OCI-LY1 (cell line): ENCODE results near the gene BCAR3.

Experiments used
- H2AFZ ChIP-seq: fragments of 200-600 bp; sonication (generic), shearing (Covaris generic); 2 replicates; pipeline ENCODE4 v1.6.0; 2014; ENCODE audit warnings: antibody characterized with exemption, mild to moderate bottlenecking, low read length
- H3F3A ChIP-seq: fragments of 200-600 bp; sonication (generic), shearing (Covaris generic); 2 replicates; pipeline ENCODE4 v1.6.0; 2014; ENCODE audit warnings: mild to moderate bottlenecking, antibody characterized with exemption, low read length, moderate library complexity; ENCODE audit not compliant: insufficient read depth
- H3K27ac ChIP-seq: fragments of 200-600 bp; sonication (generic); 2 replicates; pipeline ENCODE4 v1.5.1; 2014; ENCODE audit warnings: low read length, mixed run types, mild to moderate bottlenecking, low read depth; ENCODE audit not compliant: poor library complexity, severe bottlenecking
- H3K27me3 ChIP-seq: fragments of 200-600 bp; sonication (generic); 2 replicates; pipeline ENCODE4 v1.6.0; 2014; ENCODE audit warnings: antibody characterized with exemption, mild to moderate bottlenecking, low read length, moderate library complexity; ENCODE audit not compliant: insufficient read depth
- H3K36me3 ChIP-seq: fragments of 200-600 bp; sonication (generic); 2 replicates; pipeline ENCODE4 v1.6.1; 2014; ENCODE audit warnings: mild to moderate bottlenecking, antibody characterized with exemption, low read length, moderate library complexity, mixed read lengths; ENCODE audit not compliant: insufficient read depth
- H3K4me1 ChIP-seq: fragments of 200-600 bp; sonication (generic); 2 replicates; pipeline ENCODE4 v1.5.1; 2014; ENCODE audit warnings: mild to moderate bottlenecking, low read length, moderate library complexity; ENCODE audit not compliant: insufficient read depth, severe bottlenecking
- H3K4me2 ChIP-seq: fragments of 200-600 bp; sonication (generic), shearing (Covaris generic); 2 replicates; pipeline ENCODE4 v1.6.1; 2014; ENCODE audit warnings: low read length
- H3K4me3 ChIP-seq: fragments of 200-600 bp; sonication (generic); 2 replicates; pipeline ENCODE4 v1.5.1; 2014; ENCODE audit warnings: low read length, low read depth, mild to moderate bottlenecking, mixed read lengths; ENCODE audit not compliant: poor library complexity, severe bottlenecking
- H3K79me2 ChIP-seq: fragments of 200-600 bp; shearing (Covaris generic); 2 replicates; pipeline ENCODE4 v1.6.1; 2016; ENCODE audit warnings: mixed run types, low read length, mixed read lengths; ENCODE audit not compliant: insufficient read depth
- H3K9ac ChIP-seq: fragments of 200-600 bp; sonication (generic), shearing (Covaris generic); 2 replicates; pipeline ENCODE4 v1.6.1; 2014; ENCODE audit warnings: mild to moderate bottlenecking, low read length, mixed read lengths
- H3K9me2 ChIP-seq: fragments of 200-600 bp; sonication (generic), shearing (Covaris generic); 2 replicates; pipeline ENCODE4 v1.6.1; 2014; ENCODE audit warnings: low read depth, mild to moderate bottlenecking, low read length, mixed read lengths
- H3K9me3 ChIP-seq: fragments of 200-600 bp; shearing (Covaris generic); 2 replicates; pipeline ENCODE4 v1.6.1; 2014; ENCODE audit warnings: low read length, mixed read lengths
- H4K20me1 ChIP-seq: fragments of 200-600 bp; sonication (generic), shearing (Covaris generic); 2 replicates; pipeline ENCODE4 v1.6.0; 2016; ENCODE audit warnings: mild to moderate bottlenecking, low read length; ENCODE audit not compliant: insufficient read depth
- EZH2 ChIP-seq: fragments of 200-600 bp; sonication (generic), shearing (Covaris generic); IDR thresholded peaks from 2 replicates; pipeline ENCODE4 v1.8.0; 2017; ENCODE audit warnings: borderline replicate concordance, mixed run types, mild to moderate bottlenecking, antibody characterized with exemption, low read length, moderate library complexity, mixed read lengths
- TF ChIP-seq, protein P1 (sequence below): fragments of 200-600 bp; sonication (generic), shearing (Covaris generic); IDR thresholded peaks from 2 replicates; pipeline ENCODE4 v1.5.1; 2017; ENCODE audit warnings: mild to moderate bottlenecking, antibody characterized with exemption, low read length, moderate library complexity, mixed read lengths

Gene BCAR3

GRCh38 chr1:93681101-93681988 lies at the start of gene BCAR3:
Gene BCAR3 (minus strand): TSS chr1:93681837. CDS start chr1:93674930, 6,907 bp downstream.
- Histone ChIP-seq H3K4me2 (no peak within 1 kb of the TSS), H3K9me3 (no peaks in the 10 kb centered on the region), H3K79me2 (no peaks in the 10 kb centered on the region), H3K27ac (no peak within 1 kb of the TSS), H3K27me3 (no peaks in the 10 kb centered on the region; the same call in 1 of the 2 replicates), H2AFZ (no peak within 1 kb of the TSS), H3K4me3 (no peak within 1 kb of the TSS), H4K20me1 (no peaks in the 10 kb centered on the region), H3K36me3 (no peaks in the 10 kb centered on the region), H3K4me1 (no peaks in the 10 kb centered on the region), H3K9me2 (no peaks in the 10 kb centered on the region), H3K9ac (no peak within 1 kb of the TSS), H3F3A (no peaks in the 10 kb centered on the region)
- TF ChIP-seq, protein P1, sequence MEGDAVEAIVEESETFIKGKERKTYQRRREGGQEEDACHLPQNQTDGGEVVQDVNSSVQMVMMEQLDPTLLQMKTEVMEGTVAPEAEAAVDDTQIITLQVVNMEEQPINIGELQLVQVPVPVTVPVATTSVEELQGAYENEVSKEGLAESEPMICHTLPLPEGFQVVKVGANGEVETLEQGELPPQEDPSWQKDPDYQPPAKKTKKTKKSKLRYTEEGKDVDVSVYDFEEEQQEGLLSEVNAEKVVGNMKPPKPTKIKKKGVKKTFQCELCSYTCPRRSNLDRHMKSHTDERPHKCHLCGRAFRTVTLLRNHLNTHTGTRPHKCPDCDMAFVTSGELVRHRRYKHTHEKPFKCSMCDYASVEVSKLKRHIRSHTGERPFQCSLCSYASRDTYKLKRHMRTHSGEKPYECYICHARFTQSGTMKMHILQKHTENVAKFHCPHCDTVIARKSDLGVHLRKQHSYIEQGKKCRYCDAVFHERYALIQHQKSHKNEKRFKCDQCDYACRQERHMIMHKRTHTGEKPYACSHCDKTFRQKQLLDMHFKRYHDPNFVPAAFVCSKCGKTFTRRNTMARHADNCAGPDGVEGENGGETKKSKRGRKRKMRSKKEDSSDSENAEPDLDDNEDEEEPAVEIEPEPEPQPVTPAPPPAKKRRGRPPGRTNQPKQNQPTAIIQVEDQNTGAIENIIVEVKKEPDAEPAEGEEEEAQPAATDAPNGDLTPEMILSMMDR = no peak
- no peak for TF ChIP-seq EZH2

GRCh38 chr1:93730621-93731020 lies 49.0 kb upstream of the BCAR3 start:
- H3K4me3 ChIP-seq = no peak overlapping the region
- no peaks in the 10 kb centered on the region for H3K79me2 ChIP-seq
- no peak overlapping the region for H3K4me2 ChIP-seq
- no peaks in the 10 kb centered on the region for H3K9me2 ChIP-seq
- H3K9ac ChIP-seq = no peak overlapping the region
- TF ChIP-seq EZH2 = no peak
- TF ChIP-seq, protein P1 = no peak
- H3K9me3 ChIP-seq = no peaks in the 10 kb centered on the region
- no peaks in the 10 kb centered on the region for H3K36me3 ChIP-seq
- no peaks in the 10 kb centered on the region for H3F3A ChIP-seq
- H3K4me1 ChIP-seq = no peaks in the 10 kb centered on the region
- peaks cover 4% of the 10 kb centered on the region; the same call in 1 of the 2 replicates for H3K27me3 ChIP-seq
- H4K20me1 ChIP-seq = no peaks in the 10 kb centered on the region
- no peak overlapping the region for H3K27ac ChIP-seq
- H2AFZ ChIP-seq = no peak overlapping the region

- no peak overlapping the region for H2AFZ ChIP-seq
- H3K27ac ChIP-seq = no peak overlapping the region
- H3K4me3 ChIP-seq = no peak overlapping the region
- no peaks in the 10 kb centered on the region for H3K79me2 ChIP-seq
- no peak overlapping the region for H3K9ac ChIP-seq
- H3F3A ChIP-seq = no peaks in the 10 kb centered on the region
- no peaks in the 10 kb centered on the region for H3K4me1 ChIP-seq
- H3K9me2 ChIP-seq = no peaks in the 10 kb centered on the region
- no peak overlapping the region for H3K4me2 ChIP-seq
- H3K36me3 ChIP-seq = no peaks in the 10 kb centered on the region
- no peaks in the 10 kb centered on the region for H4K20me1 ChIP-seq
- peaks cover 4% of the 10 kb centered on the region; the same call in 1 of the 2 replicates for H3K27me3 ChIP-seq
- no peaks in the 10 kb centered on the region for H3K9me3 ChIP-seq
- TF ChIP-seq, protein P1 = no peak
- no peak for TF ChIP-seq EZH2
These were observed 48.3 kb upstream of the BCAR3 start for GRCh38 chr1:93729906-93730305.
